Loucy (cell line): Measurements from ENCODE around the gene FAM234A.

ENCODE experiments used
- H2AFZ ChIP-seq: fragments of 200-600 bp; sonication (generic); 2 replicates; pipeline ENCODE4 v1.6.0; 2016; ENCODE audit warnings: antibody characterized with exemption, mild to moderate bottlenecking, low read length, moderate library complexity
- H3F3A ChIP-seq: fragments of 200-600 bp; 2 replicates; pipeline ENCODE4 v1.6.0; 2016; ENCODE audit warnings: antibody characterized with exemption, low read depth, mild to moderate bottlenecking
- H3K27me3 ChIP-seq: fragments of 200-600 bp; sonication (generic); 2 replicates; pipeline ENCODE4 v1.6.1; 2014; ENCODE audit warnings: low read length, mild to moderate bottlenecking; ENCODE audit not compliant: insufficient read depth, poor library complexity, severe bottlenecking
- H3K36me3 ChIP-seq: fragments of 200-600 bp; sonication (generic); 2 replicates; pipeline ENCODE4 v1.6.1; 2016; ENCODE audit warnings: low read length; ENCODE audit not compliant: insufficient read depth
- H3K4me1 ChIP-seq: fragments of 200-600 bp; sonication (generic); 2 replicates; pipeline ENCODE4 v1.5.1; 2014; ENCODE audit warnings: low read length, mild to moderate bottlenecking; ENCODE audit not compliant: insufficient read depth, poor library complexity, severe bottlenecking
- H3K4me2 ChIP-seq: fragments of 200-600 bp; sonication (generic); 2 replicates; pipeline ENCODE4 v1.6.0; 2014; ENCODE audit warnings: antibody characterized with exemption, low read length, low read depth, mild to moderate bottlenecking; ENCODE audit not compliant: poor library complexity, severe bottlenecking
- H3K4me3 ChIP-seq: fragments of 200-600 bp; sonication (generic); 2 replicates; pipeline ENCODE4 v1.5.1; 2014; ENCODE audit warnings: low read length, mild to moderate bottlenecking, mixed read lengths; ENCODE audit not compliant: poor library complexity, severe bottlenecking
- H3K79me2 ChIP-seq: fragments of 200-600 bp; sonication (generic); 2 replicates; pipeline ENCODE4 v1.6.1; 2014; ENCODE audit warnings: low read length; ENCODE audit not compliant: insufficient read depth
- H3K9ac ChIP-seq: fragments of 200-600 bp; sonication (generic); 2 replicates; pipeline ENCODE4 v1.6.0; 2014; ENCODE audit warnings: mild to moderate bottlenecking, low read depth, low read length, moderate library complexity; ENCODE audit not compliant: poor library complexity, severe bottlenecking
- H3K9me2 ChIP-seq: fragments of 200-600 bp; sonication (generic); replicated peaks from 2 replicates; pipeline ENCODE4 v1.6.1; 2016; ENCODE audit warnings: low read depth, low read length, mixed read lengths
- H3K9me3 ChIP-seq: fragments of 200-600 bp; sonication (generic); 2 replicates; pipeline ENCODE4 v1.6.1; 2014; ENCODE audit warnings: mild to moderate bottlenecking, antibody characterized with exemption, low read length, low read depth; ENCODE audit not compliant: insufficient read depth
- H4K20me1 ChIP-seq: fragments of 200-600 bp; sonication (generic); 2 replicates; pipeline ENCODE4 v1.6.0; 2014; ENCODE audit warnings: antibody characterized with exemption, low read length, mild to moderate bottlenecking; ENCODE audit not compliant: insufficient read depth, poor library complexity, severe bottlenecking
- CTCF ChIP-seq: fragments of 200-600 bp; sonication (generic); conservative IDR thresholded peaks from 2 replicates; pipeline ENCODE4 v1.5.1; 2014; ENCODE audit warnings: mild to moderate bottlenecking, antibody characterized with exemption, low read length
- EZH2phosphoT487 ChIP-seq: fragments of 200-600 bp; IDR thresholded peaks from 2 replicates; pipeline ENCODE4 v1.6.1; 2018; ENCODE audit warnings: antibody characterized with exemption, mild to moderate bottlenecking, moderate library complexity, borderline replicate concordance

The FAM234A gene

GRCh38 chr16:286491-287297, 52.1 kb downstream of the FAM234A start:
- H3K27me3 ChIP-seq: no peaks in the 10 kb centered on the region
- no peak overlapping the region for H3K4me3 ChIP-seq
- H4K20me1 ChIP-seq: no peaks in the 10 kb centered on the region
- no peaks in the 10 kb centered on the region for H3K9me3 ChIP-seq
- H3K9me2 ChIP-seq: no peaks in the 10 kb centered on the region
- no peaks in the 10 kb centered on the region for H3K79me2 ChIP-seq
- no peak overlapping the region for H3K4me2 ChIP-seq
- H3K9ac ChIP-seq: no peak overlapping the region
- no peaks in the 10 kb centered on the region for H3F3A ChIP-seq
- TF ChIP-seq EZH2phosphoT487: no peak
- TF ChIP-seq CTCF: no peak
- peaks cover 5% of the 10 kb centered on the region; the same call in 1 of the 2 replicates for H3K36me3 ChIP-seq
- H3K4me1 ChIP-seq: no peaks in the 10 kb centered on the region
- H2AFZ ChIP-seq: no peak overlapping the region

- peaks cover 5% of the 10 kb centered on the region; the same call in 1 of the 2 replicates for H3K36me3 ChIP-seq
- no peaks in the 10 kb centered on the region for H3K9me2 ChIP-seq
- H3K4me3 ChIP-seq: no peak overlapping the region
- no peak for TF ChIP-seq EZH2phosphoT487
- TF ChIP-seq CTCF: no peak; the same call in 1 of the 2 replicates
- H3K27me3 ChIP-seq: no peaks in the 10 kb centered on the region
- H3F3A ChIP-seq: no peaks in the 10 kb centered on the region
- no peak overlapping the region for H2AFZ ChIP-seq
- H3K4me2 ChIP-seq: no peak overlapping the region
- no peak overlapping the region for H3K9ac ChIP-seq
- no peaks in the 10 kb centered on the region for H4K20me1 ChIP-seq
- no peaks in the 10 kb centered on the region for H3K79me2 ChIP-seq
- H3K9me3 ChIP-seq: no peaks in the 10 kb centered on the region
- H3K4me1 ChIP-seq: no peaks in the 10 kb centered on the region
Measured at GRCh38 chr16:287298-287811, 52.7 kb downstream of the FAM234A start.

GRCh38 chr16:287981-288920, 53.6 kb downstream of the FAM234A start:
- Histone ChIP-seq H3K36me3 (peaks cover 5% of the 10 kb centered on the region; the same call in 1 of the 2 replicates), H3K4me3 (no peak overlapping the region), H3K9me3 (no peaks in the 10 kb centered on the region), H4K20me1 (no peaks in the 10 kb centered on the region), H3K27me3 (no peaks in the 10 kb centered on the region), H3F3A (no peaks in the 10 kb centered on the region), H3K4me1 (no peaks in the 10 kb centered on the region), H3K4me2 (no peak overlapping the region), H3K79me2 (no peaks in the 10 kb centered on the region), H3K9ac (no peak overlapping the region), H2AFZ (no peak overlapping the region), H3K9me2 (no peaks in the 10 kb centered on the region)
- TF ChIP-seq CTCF (no peak), EZH2phosphoT487 (no peak)
